Measurements from ENCODE around the gene SHH. TPM values are rescaled to one million over a fixed set of nuclear protein-coding genes. Genes with fewer than 3 reads are reported as not detected.
A peak's percentile ranks its signal among the peaks of the same experiment; 100 is the strongest.

Gene SHH
- total and polyA plus RNA-seq, 2 donors (not counting 3 experiments of a cell fraction or from before 2014, with no cell fraction given), result not detected

GRCh38 chr7:155764438-155764793 lies 47.8 kb downstream of the SHH start:
- H4K20me1 ChIP-seq (replicated peaks; ENCODE audit: control insufficient read depth, extremely low read depth, insufficient read depth, low read length), result peaks cover 2% of the 10 kb centered on the region
- TF ChIP-seq EZH2 (IDR thresholded peaks at IDR 0.05; ENCODE audit: borderline replicate concordance, low read depth, low read length, severe bottlenecking) (no peak), POLR2AphosphoS5 (IDR thresholded peaks at IDR 0.05; ENCODE audit: insufficient read depth, low read depth, low read length) (no peak), GATA2 (IDR thresholded peaks at IDR 0.05; ENCODE audit: insufficient read depth, insufficient read length, low read depth, low read length) (no peak), CTCF (IDR thresholded peaks at IDR 0.05; ENCODE audit: extremely low read depth in 1 of 2, insufficient read depth in 1 of 2, low read depth in 1 of 2, low read length in 2 of 2) (no peak), FOS (IDR thresholded peaks at IDR 0.05; ENCODE audit: borderline replicate concordance, insufficient read depth, low read length) (no peak), MAX (IDR thresholded peaks at IDR 0.05; ENCODE audit: insufficient read depth, insufficient read length) (no peak), POLR2A (IDR thresholded peaks at IDR 0.05; ENCODE audit: low read depth, low read length) (no peak), JUN (IDR thresholded peaks at IDR 0.05; ENCODE audit: borderline replicate concordance, insufficient read depth, insufficient read length, low read depth) (no peak), MYC (IDR thresholded peaks at IDR 0.05; ENCODE audit: low read depth, low read length) (no peak)
- CTCF ChIA-PET, result interaction anchor here (1.7 kb wide), 1 partner anchor 165 kb away, joined by 24 read pairs; no protein-coding TSS in a partner anchor
- H3K36me3 ChIP-seq (ENCODE audit: control insufficient read depth in 2 of 2, extremely low read depth in 1 of 2, insufficient read depth in 2 of 2, low read length in 2 of 2), result peaks cover 3 to 13% of the 10 kb centered on the region in 2 experiments
- no TSS peak for BruUV-seq (replicated peaks)
- dilution Hi-C loops (cut with MboI; ENCODE audit: extremely low pct_ligation_motif_present, low sequenced_read_pairs), result no loop called here
- no peaks in the 10 kb centered on the region for H3K9me1 ChIP-seq (replicated peaks; ENCODE audit: control insufficient read depth, extremely low read depth, insufficient read depth, low read length)
- H3K27me3 ChIP-seq (ENCODE audit: control insufficient read depth in 2 of 2, insufficient read depth in 2 of 2, low read length in 2 of 2), result no peaks in the 10 kb centered on the region
- H3K27ac ChIP-seq (ENCODE audit: insufficient read depth, low read depth, low read length), result peak overlapping the region; percentile 69
- FAIRE-seq, result no peak
- intact Hi-C loops (cut with micrococcal nuclease), result loop anchor here (1.0 to 10.0 kb wide), 4 partner anchors 120 to 470 kb away; partner anchors contain the start of genes EN2, INSIG1 and RBM33
- no peak overlapping the region for H2AFZ ChIP-seq (ENCODE audit: low read depth, low read length)
- peak overlapping the region; percentile 32 for H3K4me2 ChIP-seq (ENCODE audit: insufficient read depth, low read length)
- peaks cover 30% of the 10 kb centered on the region for H3K79me2 ChIP-seq (ENCODE audit: control insufficient read depth, insufficient read depth, low read length)
- H3K4me3 ChIP-seq (replicated peaks in 1 of 3; ENCODE audit: insufficient read depth in 1 of 3, low read depth in 1 of 3, low read length in 3 of 3), result no peak overlapping the region
- H3K9me3 ChIP-seq (replicated peaks; ENCODE audit: control insufficient read depth, insufficient read depth, low read length), result no peaks in the 10 kb centered on the region
- no peak for DNase-seq (ENCODE audit: low read depth, low spot score)
- POLR2A ChIA-PET, result no interaction called here
- H3K4me1 ChIP-seq (ENCODE audit: control insufficient read depth, extremely low read depth, insufficient read depth, low read length), result peaks cover 16% of the 10 kb centered on the region
- no peak overlapping the region for H3K9ac ChIP-seq (replicated peaks; ENCODE audit: extremely low read depth, insufficient read depth, low read length)
